ENCODE measurements around the gene BLACAT1.

BLACAT1 gene

GRCh38 chr1:205473475-205473874, 17.6 kb upstream of the BLACAT1 start:
- Histone ChIP-seq H3K27me3 (ENCODE audit: insufficient read depth, poor library complexity, severe bottlenecking) (no peaks in the 10 kb centered on the region), H3K4me3 (replicated peaks; ENCODE audit: insufficient read depth, low read length) (no peak overlapping the region), H3K27ac (replicated peaks) (no peak overlapping the region)
- DNase-seq (ENCODE audit: low read depth in 1 of 2, low spot score in 1 of 2), result no peak
- TF ChIP-seq SPI1 (IDR thresholded peaks at IDR 0.05; ENCODE audit: borderline replicate concordance, low read depth) (no peak), CTCF (IDR thresholded peaks at IDR 0.05; ENCODE audit: insufficient read depth, low read length) (no peak)

GRCh38 chr1:205472737-205473441, 17.0 kb upstream of the BLACAT1 start:
- DNase-seq (ENCODE audit: low read depth in 1 of 2, low spot score in 1 of 2), result no peak
- Histone ChIP-seq H3K27ac (replicated peaks) (no peak overlapping the region), H3K4me3 (replicated peaks; ENCODE audit: insufficient read depth, low read length) (no peak overlapping the region), H3K27me3 (ENCODE audit: insufficient read depth, poor library complexity, severe bottlenecking) (no peaks in the 10 kb centered on the region)
- TF ChIP-seq POLR2AphosphoS5 (IDR thresholded peaks at IDR 0.05; ENCODE audit: low read depth) (no peak), SPI1 (IDR thresholded peaks at IDR 0.05; ENCODE audit: borderline replicate concordance, low read depth) (no peak), GABPA (IDR thresholded peaks at IDR 0.05; ENCODE audit: low read depth) (no peak), REST (IDR thresholded peaks at IDR 0.05; ENCODE audit: insufficient replicate concordance, low read depth) (no peak), CTCF (IDR thresholded peaks at IDR 0.05; ENCODE audit: insufficient read depth, low read length) (no peak)

- H3K27me3 ChIP-seq (ENCODE audit: insufficient read depth, poor library complexity, severe bottlenecking), result peaks cover 4% of the 10 kb centered on the region
- no peak overlapping the region for H3K4me3 ChIP-seq (replicated peaks; ENCODE audit: insufficient read depth, low read length)
- TF ChIP-seq GABPA (IDR thresholded peaks at IDR 0.05; ENCODE audit: low read depth), result no peak
- no peak for TF ChIP-seq POLR2AphosphoS5 (IDR thresholded peaks at IDR 0.05; ENCODE audit: low read depth)
- TF ChIP-seq CTCF (IDR thresholded peaks at IDR 0.05; ENCODE audit: insufficient read depth, low read length), result no peak
- TF ChIP-seq REST (IDR thresholded peaks at IDR 0.05; ENCODE audit: insufficient replicate concordance, low read depth), result no peak
- no peak for TF ChIP-seq SPI1 (IDR thresholded peaks at IDR 0.05; ENCODE audit: borderline replicate concordance, low read depth)
- no peak for DNase-seq (ENCODE audit: low read depth in 1 of 2, low spot score in 1 of 2)
- H3K27ac ChIP-seq (replicated peaks), result no peak overlapping the region
Observed at GRCh38 chr1:205470131-205470530, 14.3 kb upstream of the BLACAT1 start.

Data from HL-60 (cell line).